ENCODE results near the gene SSRP1. TPM values are rescaled to one million over a fixed set of nuclear protein-coding genes. Genes with fewer than 3 reads are reported as not detected.
A peak's percentile ranks its signal among the peaks of the same experiment; 100 is the strongest.

Gene SSRP1
- total RNA-seq, 2 experiments from 2014 or later = 127 to 130 TPM

GRCh38 chr11:57323855-57324153 lies 11.9 kb downstream of the SSRP1 start:
- ATAC-seq (ENCODE audit: low read depth) = no peak
- POLR2A ChIA-PET = interaction anchor here (0.6 to 3.8 kb wide), 4 partner anchors 8 to 101 kb away, joined by 3 to 80 read pairs (median 30); partner anchors contain the start of gene SSRP1
- peak overlapping the region; percentile 82 for H3K4me3 Mint-ChIP-seq
- H3K27ac Mint-ChIP-seq = peak overlapping the region; percentile 84
- DNase-seq = no peak
- no peaks in the 10 kb centered on the region for H3K9me3 Mint-ChIP-seq
- H3K27me3 Mint-ChIP-seq = no peaks in the 10 kb centered on the region
- H3K4me1 Mint-ChIP-seq = peaks cover 32% of the 10 kb centered on the region
- H3K36me3 Mint-ChIP-seq = peaks cover 33% of the 10 kb centered on the region

DNA sequence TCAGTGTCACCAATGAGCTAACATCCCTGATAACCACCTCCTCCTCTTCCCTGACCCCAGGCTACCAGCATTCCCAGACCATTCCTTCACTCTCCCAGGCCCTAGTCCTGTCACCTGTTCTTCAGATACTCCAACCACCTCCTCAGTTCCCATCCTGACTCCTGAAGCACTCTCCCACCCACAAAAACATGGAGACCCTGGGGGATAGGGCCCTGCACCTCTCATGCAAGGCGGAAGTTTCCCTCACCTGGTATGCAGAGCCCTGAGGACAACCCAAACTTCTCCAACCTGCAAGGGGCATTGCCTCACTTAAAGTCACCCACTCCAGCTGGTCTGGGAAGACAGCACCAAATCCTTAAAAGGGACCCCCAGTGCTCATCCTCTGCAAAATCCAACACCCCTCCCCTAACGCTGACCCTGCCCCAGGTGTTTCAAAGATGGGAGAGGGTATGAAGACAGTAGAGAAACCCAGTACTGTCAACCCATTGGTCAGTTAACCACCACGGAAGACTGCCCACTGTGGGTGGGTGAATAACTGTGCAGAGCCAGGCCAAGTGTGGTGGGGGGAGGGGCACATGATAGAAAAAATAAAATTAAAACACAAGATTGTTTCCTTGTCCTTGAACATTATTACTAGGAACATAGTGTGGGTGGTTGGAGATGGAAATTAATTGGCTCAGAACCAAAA lies 12.4 kb downstream of the SSRP1 start:
- H3K4me3 Mint-ChIP-seq = peak overlapping the region; percentile 82
- no peaks in the 10 kb centered on the region for H3K27me3 Mint-ChIP-seq
- peaks cover 30% of the 10 kb centered on the region for H3K36me3 Mint-ChIP-seq
- H3K9me3 Mint-ChIP-seq = no peaks in the 10 kb centered on the region
- DNase-seq (no peak), ATAC-seq (ENCODE audit: low read depth) (no peak)
- peak overlapping the region; percentile 84 for H3K27ac Mint-ChIP-seq
- peaks cover 32% of the 10 kb centered on the region for H3K4me1 Mint-ChIP-seq
- POLR2A ChIA-PET = interaction anchor here (0.5 to 3.8 kb wide), 4 partner anchors 7 to 27 kb away, joined by 3 to 80 read pairs (median 22); partner anchors contain the start of gene SSRP1

- H3K4me1 Mint-ChIP-seq = peaks cover 32% of the 10 kb centered on the region
- DNase-seq (no peak), ATAC-seq (ENCODE audit: low read depth) (no peak)
- no peaks in the 10 kb centered on the region for H3K27me3 Mint-ChIP-seq
- no peaks in the 10 kb centered on the region for H3K9me3 Mint-ChIP-seq
- peak overlapping the region; percentile 82 for H3K4me3 Mint-ChIP-seq
- H3K27ac Mint-ChIP-seq = peak overlapping the region; percentile 35
- POLR2A ChIA-PET = interaction anchor here (0.5 to 2.1 kb wide), 2 partner anchors 12 to 27 kb away, joined by 3 to 10 read pairs; partner anchors contain the start of gene SSRP1
- H3K36me3 Mint-ChIP-seq = peaks cover 28% of the 10 kb centered on the region
Observed at GRCh38 chr11:57322256-57323166, 13.2 kb downstream of the SSRP1 start.

DNA sequence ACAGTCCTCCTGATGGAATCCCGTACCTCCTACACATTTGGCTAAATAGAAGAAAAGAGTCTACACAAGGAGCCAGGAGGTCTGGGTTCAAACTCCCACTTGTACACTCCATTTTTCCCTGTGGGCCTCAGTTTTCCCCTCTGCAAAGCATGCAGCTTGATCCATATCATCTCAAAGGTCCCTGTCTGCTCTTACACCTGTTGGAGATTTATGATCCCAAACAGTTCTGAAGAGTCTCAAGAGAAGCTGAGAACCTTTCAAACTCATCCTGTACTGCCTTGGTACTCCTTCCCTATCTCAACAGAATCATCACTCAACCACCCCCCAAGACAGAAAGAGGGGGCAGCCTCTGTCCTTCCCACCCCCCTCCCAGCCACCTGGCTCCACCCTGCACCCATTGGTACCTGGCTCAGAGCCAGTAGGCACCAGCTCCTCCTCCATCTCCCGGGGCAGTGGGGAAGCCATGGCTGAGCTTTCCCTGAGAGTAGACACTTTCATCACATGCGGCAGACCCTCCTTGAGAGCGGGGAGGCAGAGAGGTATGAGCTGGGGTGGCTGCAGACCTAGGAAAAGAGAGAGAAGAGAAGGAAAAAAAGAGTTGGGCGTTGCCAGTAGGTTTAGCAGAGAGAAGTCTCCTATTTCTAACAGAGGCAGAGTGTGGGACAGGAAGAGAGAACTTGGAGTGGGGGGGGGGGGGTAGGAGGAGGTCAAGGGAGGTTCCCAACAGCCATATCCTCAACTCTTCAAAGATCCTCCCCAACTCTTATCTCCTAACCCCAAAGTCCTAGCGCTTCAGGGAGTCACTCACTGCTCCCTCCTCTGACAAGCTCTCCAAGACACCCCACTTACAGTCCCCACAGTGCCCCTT lies 14.1 kb downstream of the SSRP1 start:
- DNase-seq = no peak
- Mint-ChIP-seq H3K4me3 (no peak overlapping the region), H3K36me3 (peaks cover 20% of the 10 kb centered on the region), H3K4me1 (peaks cover 28% of the 10 kb centered on the region), H3K27ac (no peak overlapping the region), H3K27me3 (no peaks in the 10 kb centered on the region), H3K9me3 (no peaks in the 10 kb centered on the region)
- POLR2A ChIA-PET = interaction anchor here (2.1 kb wide), 1 partner anchor 13 kb away, joined by 10 read pairs; the partner anchor contains the start of gene SSRP1
- no peak for ATAC-seq (ENCODE audit: low read depth)

DNA sequence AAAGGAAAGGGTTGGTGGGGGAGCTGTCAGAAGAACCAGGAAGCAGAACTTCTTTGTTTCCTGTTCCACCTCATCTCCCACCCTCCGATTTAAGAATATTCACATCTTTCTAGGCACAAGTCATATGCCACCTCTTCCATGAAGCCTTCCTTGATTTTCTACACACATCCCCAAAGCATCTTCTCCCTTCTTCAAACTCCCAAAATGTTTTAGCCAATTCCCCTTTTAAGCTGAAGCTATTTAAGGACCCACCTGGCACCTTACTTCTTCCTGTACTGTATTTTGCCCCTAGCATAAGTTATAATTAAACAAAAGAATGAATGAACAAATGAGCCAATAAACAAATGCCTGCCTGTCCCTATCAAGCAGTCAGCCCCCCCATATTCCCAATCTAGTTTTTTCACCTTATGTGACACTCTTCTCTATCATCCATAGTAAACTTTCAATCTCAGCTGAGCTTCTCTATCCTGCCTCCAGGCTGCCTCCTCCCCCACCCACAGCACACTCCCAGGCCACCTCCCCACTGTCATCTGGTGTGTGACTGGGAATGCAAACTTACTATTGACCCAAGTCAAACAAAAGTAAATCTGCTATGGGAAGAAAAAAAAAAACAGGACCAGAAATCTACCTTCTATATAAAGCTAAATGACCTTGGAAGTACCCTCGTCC lies 14.8 kb downstream of the SSRP1 start:
- no peaks in the 10 kb centered on the region for H3K27me3 Mint-ChIP-seq
- peak overlapping the region; percentile 39 for H3K27ac Mint-ChIP-seq
- POLR2A ChIA-PET = interaction anchor here (2.1 kb wide), 1 partner anchor 14 kb away, joined by 10 read pairs; the partner anchor contains the start of gene SSRP1
- no peak overlapping the region for H3K4me3 Mint-ChIP-seq
- H3K4me1 Mint-ChIP-seq = peaks cover 20% of the 10 kb centered on the region
- ATAC-seq (ENCODE audit: low read depth) = no peak
- no peak for DNase-seq
- peaks cover 14% of the 10 kb centered on the region for H3K36me3 Mint-ChIP-seq
- no peaks in the 10 kb centered on the region for H3K9me3 Mint-ChIP-seq

DNA sequence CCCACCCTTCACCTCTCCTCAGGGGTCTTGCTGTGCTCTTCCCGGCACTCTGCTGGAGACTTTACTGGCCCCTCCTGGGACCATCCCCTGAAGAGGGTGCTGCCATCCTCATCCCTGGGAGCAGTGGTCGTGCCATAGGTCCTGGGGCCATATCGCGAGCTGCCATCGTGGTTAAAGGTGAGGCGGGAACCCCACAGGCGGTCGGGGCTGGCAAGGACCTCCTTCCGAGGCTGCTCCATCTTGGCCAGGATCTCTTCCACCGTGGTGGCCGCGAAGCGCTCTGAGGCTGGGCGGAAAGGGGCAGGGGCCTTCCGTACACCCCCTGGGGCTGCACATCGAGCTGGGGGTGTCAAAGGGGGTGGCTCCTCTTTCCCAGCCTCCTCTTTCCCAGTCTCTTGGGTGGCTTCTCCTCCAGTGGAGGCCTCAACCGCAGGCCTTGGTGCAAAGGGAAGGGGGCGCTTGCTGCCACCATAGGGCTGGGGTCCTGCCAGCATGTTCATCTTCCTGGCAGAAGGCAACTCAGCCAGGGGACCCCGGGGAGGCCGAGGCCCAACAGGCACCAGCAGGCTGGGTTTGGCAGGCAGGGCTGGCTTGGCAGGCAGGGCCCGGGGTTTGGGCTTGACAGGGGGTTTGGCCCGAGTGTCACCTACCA lies 15.5 kb downstream of the SSRP1 start:
- Mint-ChIP-seq H3K27me3 (no peaks in the 10 kb centered on the region), H3K4me1 (peaks cover 13% of the 10 kb centered on the region), H3K36me3 (peaks cover 10% of the 10 kb centered on the region), H3K4me3 (no peak overlapping the region), H3K27ac (no peak overlapping the region), H3K9me3 (no peaks in the 10 kb centered on the region)
- POLR2A ChIA-PET = no interaction called here
- ATAC-seq (ENCODE audit: low read depth) = no peak
- DNase-seq = no peak

DNA sequence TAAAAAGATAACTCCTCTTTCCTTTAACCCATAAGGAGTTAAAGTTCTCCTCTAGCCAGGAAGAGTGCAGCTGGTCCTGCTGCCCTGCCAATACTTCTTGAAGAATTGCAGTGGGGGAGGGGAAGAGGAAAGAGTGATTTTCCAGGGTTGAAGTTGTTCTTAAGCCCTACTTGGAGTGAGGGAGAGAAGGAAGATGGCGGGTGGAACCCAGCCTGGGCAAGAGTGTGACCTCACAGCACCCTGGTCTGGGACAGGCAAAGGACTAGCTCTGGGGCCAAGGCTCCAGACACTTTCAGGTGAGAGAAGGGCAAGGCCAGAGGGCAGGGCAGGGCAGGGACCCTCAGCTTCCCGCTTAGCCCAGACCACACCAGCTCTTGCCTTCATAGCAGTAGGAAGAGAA lies 17.5 kb downstream of the SSRP1 start:
- DNase-seq = no peak
- Mint-ChIP-seq H3K27ac (no peak overlapping the region), H3K36me3 (peaks cover 12% of the 10 kb centered on the region), H3K4me1 (peaks cover 11% of the 10 kb centered on the region), H3K4me3 (no peak overlapping the region), H3K9me3 (no peaks in the 10 kb centered on the region), H3K27me3 (no peaks in the 10 kb centered on the region)
- POLR2A ChIA-PET = interaction anchor here (1.1 to 4.0 kb wide), 2 partner anchors 7 to 13 kb away, joined by 8 to 34 read pairs; partner anchors contain the start of gene TNKS1BP1
- ATAC-seq (ENCODE audit: low read depth) = no peak

DNA sequence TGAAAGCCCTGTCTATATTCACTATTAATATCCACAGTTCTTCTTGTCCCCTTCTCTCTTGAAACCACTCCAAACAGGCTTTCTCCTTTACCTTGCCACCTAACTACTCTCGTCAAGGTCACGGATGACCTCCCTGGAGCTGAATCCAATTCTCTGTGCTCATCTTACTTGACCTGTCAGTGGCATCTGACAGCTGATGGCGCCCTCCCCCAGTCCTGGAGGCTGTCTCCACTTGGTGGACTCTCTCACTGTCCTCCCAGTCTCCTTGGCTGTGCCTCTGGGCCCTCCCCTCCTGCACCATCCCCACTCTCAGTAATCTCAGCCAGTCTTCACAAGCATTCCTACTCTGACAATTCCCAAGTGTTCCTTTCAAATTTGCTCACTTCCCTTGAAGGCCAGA lies 19.7 kb downstream of the SSRP1 start:
- Mint-ChIP-seq H3K4me3 (no peak overlapping the region), H3K27ac (no peak overlapping the region), H3K9me3 (no peaks in the 10 kb centered on the region), H3K4me1 (peaks cover 13% of the 10 kb centered on the region), H3K27me3 (no peaks in the 10 kb centered on the region), H3K36me3 (peaks cover 9% of the 10 kb centered on the region)
- DNase-seq (no peak), ATAC-seq (ENCODE audit: low read depth) (no peak)
- POLR2A ChIA-PET = interaction anchor here (1.6 to 4.0 kb wide), 2 partner anchors 9 to 19 kb away, joined by 6 to 34 read pairs; partner anchors contain the start of genes SSRP1 and TNKS1BP1

- Mint-ChIP-seq H3K4me3 (no peak overlapping the region), H3K9me3 (no peaks in the 10 kb centered on the region), H3K4me1 (peaks cover 15% of the 10 kb centered on the region), H3K36me3 (peaks cover 5% of the 10 kb centered on the region), H3K27me3 (no peaks in the 10 kb centered on the region), H3K27ac (no peak overlapping the region)
- POLR2A ChIA-PET = interaction anchor here (1.6 to 4.0 kb wide), 2 partner anchors 10 to 20 kb away, joined by 6 to 34 read pairs; partner anchors contain the start of genes SSRP1 and TNKS1BP1
- ATAC-seq (ENCODE audit: low read depth) = peak; percentile 62
- peak; percentile 54 for DNase-seq
Observed at GRCh38 chr11:57315491-57315890, 20.2 kb downstream of the SSRP1 start.

GRCh38 chr11:57314221-57314973 lies 21.3 kb downstream of the SSRP1 start:
- H3K4me1 Mint-ChIP-seq = peaks cover 15% of the 10 kb centered on the region
- peak overlapping the region; percentile 42 for H3K27ac Mint-ChIP-seq
- H3K4me3 Mint-ChIP-seq = no peak overlapping the region
- POLR2A ChIA-PET = interaction anchor here (1.6 to 4.0 kb wide), 2 partner anchors 11 to 21 kb away, joined by 6 to 34 read pairs; partner anchors contain the start of genes SSRP1 and TNKS1BP1
- no peaks in the 10 kb centered on the region for H3K27me3 Mint-ChIP-seq
- no peak for DNase-seq
- no peaks in the 10 kb centered on the region for H3K9me3 Mint-ChIP-seq
- peaks cover 5% of the 10 kb centered on the region for H3K36me3 Mint-ChIP-seq
- ATAC-seq (ENCODE audit: low read depth) = no peak

DNA sequence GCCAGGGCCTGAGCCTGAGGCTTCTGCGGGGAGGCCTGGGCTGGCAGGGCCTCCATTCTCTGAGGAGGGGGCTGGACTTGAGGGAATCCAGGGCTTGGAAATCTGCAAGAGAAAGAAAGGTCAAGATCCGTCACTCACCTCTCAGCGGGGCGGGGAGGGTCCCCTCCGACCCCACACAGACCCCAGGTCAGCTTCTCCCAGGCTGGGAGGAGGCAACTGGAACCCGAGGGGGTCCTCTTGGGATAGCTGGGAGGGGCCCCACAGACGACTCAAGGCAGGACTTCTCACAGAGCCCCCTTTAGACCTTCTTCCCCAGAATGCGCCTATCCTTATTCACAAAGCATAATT lies 21.9 kb downstream of the SSRP1 start:
- H3K9me3 Mint-ChIP-seq = no peaks in the 10 kb centered on the region
- ATAC-seq (ENCODE audit: low read depth) (no peak), DNase-seq (no peak)
- POLR2A ChIA-PET = no interaction called here
- H3K27ac Mint-ChIP-seq = peak overlapping the region; percentile 42
- no peaks in the 10 kb centered on the region for H3K27me3 Mint-ChIP-seq
- H3K36me3 Mint-ChIP-seq = peaks cover 3% of the 10 kb centered on the region
- no peak overlapping the region for H3K4me3 Mint-ChIP-seq
- peaks cover 15% of the 10 kb centered on the region for H3K4me1 Mint-ChIP-seq

Measured in activated naive CD8-positive, alpha-beta T cell treated with anti-CD3 and anti-CD28 coated beads, Interleukin-2, amount 10 ng/mL, durations not matched to agents 7 days and 5 days (primary cell).